ENCODE results near the gene STC2. TPM values are rescaled to one million over a fixed set of nuclear protein-coding genes. Genes with fewer than 3 reads are reported as not detected.

The STC2 gene
- total and polyA plus RNA-seq, 2 of the 8 experiments (the other 6 are each of a cell fraction or from before 2014, with no cell fraction given), result 26.4 to 53.1 TPM

GRCh38 chr5:173281910-173282309 is 46.3 kb downstream of the STC2 start:
- H2BK15ac ChIP-seq (ENCODE audit: low read length), result no peak overlapping the region
- peaks cover 3 to 20% (median 18%) of the 10 kb centered on the region in 4 experiments for H3K27me3 ChIP-seq (replicated peaks in 1 of 4; ENCODE audit: control insufficient read depth in 3 of 4, extremely low read depth in 1 of 4, insufficient read depth in 3 of 4, low read length in 3 of 4)
- H3K79me2 ChIP-seq (ENCODE audit: control insufficient read depth in 1 of 2, insufficient read depth in 2 of 2, low read length in 2 of 2), result no peaks in the 10 kb centered on the region
- no peak overlapping the region for H3K27ac ChIP-seq (ENCODE audit: low read depth, low read length)
- H2BK5ac ChIP-seq (ENCODE audit: low read depth, low read length), result no peak overlapping the region
- CTCF ChIA-PET (ENCODE audit: partially characterized antibody), result interaction anchor here (0.8 to 2.7 kb wide), 12 partner anchors 10 to 304 kb away, joined by 3 to 13 read pairs (median 4); no protein-coding TSS in a partner anchor
- H3K56ac ChIP-seq (replicated peaks; ENCODE audit: insufficient read length, low read depth, low read length), result no peak overlapping the region
- peaks cover 7% of the 10 kb centered on the region; the same call in 1 of the 2 replicates for H3K23me2 ChIP-seq (ENCODE audit: low read depth, low read length)
- no peaks in the 10 kb centered on the region for H3K36me3 ChIP-seq (ENCODE audit: control insufficient read depth in 2 of 4, insufficient read depth in 4 of 4, low read length in 3 of 4)
- H3K4me2 ChIP-seq (ENCODE audit: insufficient read depth in 1 of 2, low read depth in 2 of 2, low read length in 2 of 2), result no peak overlapping the region
- no peak overlapping the region for H3K14ac ChIP-seq (ENCODE audit: insufficient read length)
- no peak overlapping the region for H3K9ac ChIP-seq (replicated peaks in 1 of 4; ENCODE audit: extremely low read depth in 1 of 4, low read depth in 3 of 4, low read length in 3 of 4)
- no peak overlapping the region for H4K5ac ChIP-seq (ENCODE audit: insufficient read length, low read depth, low read length)
- POLR2A ChIA-PET (ENCODE audit: partially characterized antibody), result interaction anchor here (1.1 kb wide), 1 partner anchor 46 kb away, joined by 3 read pairs; no protein-coding TSS in a partner anchor
- no peak overlapping the region for H3K18ac ChIP-seq (ENCODE audit: extremely low read depth, low read length)
- H3K4me3 ChIP-seq (ENCODE audit: extremely low read depth in 1 of 4, insufficient read depth in 2 of 4, low read depth in 3 of 4, low read length in 4 of 4), result no peak overlapping the region
- H3K4ac ChIP-seq (replicated peaks; ENCODE audit: insufficient read length, low read depth, low read length), result no peak overlapping the region
- 21% methylated on average over 6 of the region's 6 CpGs; no CpG with 5 or more reads in 1 of the 2 experiments for WGBS, 2 experiments (ENCODE audit: extremely low coverage in 1 of 2, insufficient coverage in 1 of 2, insufficient read length in 1 of 2, insufficient replicate concordance in 2 of 2, low coverage in 1 of 2, low lambda C conversion rate in 2 of 2, missing lambda C conversion rate in 1 of 2)
- no peak overlapping the region for H2BK12ac ChIP-seq (ENCODE audit: low read depth, low read length)
- H2AFZ ChIP-seq (ENCODE audit: low read length), result no peak overlapping the region
- 0 out of 7 replicates have a peak, but pooled peaks cover 0 to 4% (median 0%) of the 10 kb centered on the region in 4 experiments for H3K4me1 ChIP-seq (replicated peaks in 1 of 4; ENCODE audit: control insufficient read depth in 3 of 4, insufficient read depth in 4 of 4, low read length in 3 of 4)
- H2AK5ac ChIP-seq (ENCODE audit: low read depth, low read length), result no peak overlapping the region
- H3K79me1 ChIP-seq (ENCODE audit: low read depth, low read length), result no peaks in the 10 kb centered on the region
- H3K9me3 ChIP-seq (ENCODE audit: insufficient read depth in 2 of 2, low read depth in 1 of 2, low read length in 1 of 2), result peaks cover 0 to 3% of the 10 kb centered on the region in 2 experiments; a peak in 1 of 4 replicates
- peaks cover 0 to 2% of the 10 kb centered on the region in 2 experiments for H4K20me1 ChIP-seq (replicated peaks in 1 of 2; ENCODE audit: control insufficient read depth in 1 of 2, insufficient read depth in 2 of 2, low read length in 2 of 2)
- TF ChIP-seq USF2 (IDR thresholded peaks at IDR 0.05; ENCODE audit: low read length), result no peak
- TF ChIP-seq RAD21 (IDR thresholded peaks at IDR 0.05 in 1 of 2, conservative IDR thresholded peaks at IDR 0.05 in 1 of 2; ENCODE audit: low read depth in 2 of 2, low read length in 2 of 2), result peak; percentile 92 to 95
- TF ChIP-seq RNF2 (IDR thresholded peaks at IDR 0.05; ENCODE audit: borderline replicate concordance, low read depth, low read length, missing control alignments, poor library complexity, severe bottlenecking), result no peak
- TF ChIP-seq ATF3 (IDR thresholded peaks at IDR 0.05; ENCODE audit: insufficient read depth, low read depth, low read length), result no peak
- TF ChIP-seq CTCF (IDR thresholded peaks at IDR 0.05; ENCODE audit: control extremely low read depth in 1 of 3, insufficient read depth in 1 of 3, low read depth in 1 of 3, low read length in 3 of 3), result peak; percentile 58 to 85 (median 85)
- TF ChIP-seq CHD1 (IDR thresholded peaks at IDR 0.05; ENCODE audit: low read depth, low read length), result no peak
- DNase-seq (ENCODE audit: low read depth in 1 of 2, low spot score in 2 of 2) (peak in 1 of 2 experiments; percentile 43), FAIRE-seq (peak; percentile 63)
- no peak overlapping the region for H4K91ac ChIP-seq (replicated peaks; ENCODE audit: insufficient read length, low read length)
- H3K23ac ChIP-seq (ENCODE audit: insufficient read length), result no peak overlapping the region
- no peak overlapping the region for H4K8ac ChIP-seq (ENCODE audit: extremely low read depth, insufficient read depth, low read length)
- H2BK20ac ChIP-seq (ENCODE audit: low read length), result no peak overlapping the region
- no peak overlapping the region for H2BK120ac ChIP-seq (replicated peaks; ENCODE audit: low read depth, low read length)
